Endothelial cell of umbilical vein (primary cell): Measurements from ENCODE around the gene MCFD2. TPM values are rescaled to one million over a fixed set of nuclear protein-coding genes. Genes with fewer than 3 reads are reported as not detected.

ENCODE experiments used
- Bru-seq: library from RNA; stranded (reverse); fragments of 400-500 nt; gene quantifications from one replicate; lab custom pipeline; 2021; lab: Mats Ljungman, UMichigan
- BruChase-seq, 2 experiments: library from RNA; stranded (reverse); fragments of 400-500 nt; gene quantifications; one replicate each; lab custom pipeline; 2021; lab: Mats Ljungman, UMichigan
- BruUV-seq: library from RNA; stranded (reverse); fragments of 400-500 nt; replicated peaks from 2 replicates; lab custom pipeline; 2021; lab: Mats Ljungman, UMichigan
- CTCF ChIA-PET: fragments of 300-600, 350-600 bp; sonication (Branson Sonifier 250); formaldehyde crosslinking; loops from one replicate; lab custom pipeline; 2021; ENCODE audit warnings: antibody characterized with exemption, inconsistent platforms; lab: Charles Lee
- POLR2A ChIA-PET: fragments of 300-600, 350-600 bp; sonication (Branson Sonifier 250); formaldehyde crosslinking; loops from one replicate; lab custom pipeline; 2021; ENCODE audit warnings: antibody characterized with exemption, inconsistent platforms; lab: Charles Lee
- DNase-seq: peaks from one replicate; pipeline ENCODE4 v3.0.0-alpha.2; 2011; ENCODE audit warnings: low read depth, low spot score
- FAIRE-seq: peaks from 2 replicates; lab custom pipeline; 2011; peaks lifted over from hg19 to GRCh38; lab: Jason Lieb, UNC
- H2AFZ ChIP-seq: 2 replicates; pipeline ENCODE4 v1.6.0; 2012; ENCODE audit warnings: low read depth, low read length, control low read depth, inconsistent platforms
- H3K27ac ChIP-seq: 2 replicates; pipeline ENCODE4 v1.5.1; 2011; ENCODE audit warnings: low read depth, mild to moderate bottlenecking, control low read depth, low read length, moderate library complexity; ENCODE audit not compliant: insufficient read depth
- H3K27me3 ChIP-seq, 2 experiments: 2 replicates each; pipeline versions ENCODE4 v1.6.0 to v1.6.1; 2011; ENCODE audit warnings: low read length in 2 of 2, mixed read lengths in 1 of 2; ENCODE audit not compliant: control insufficient read depth in 2 of 2, insufficient read depth in 2 of 2
- H3K36me3 ChIP-seq, 2 experiments: 2 replicates in 1 of 2; 3 replicates in 1 of 2; pipeline ENCODE4 v1.5.1; 2011; ENCODE audit warnings: low read length in 2 of 2, mild to moderate bottlenecking in 1 of 2, moderate library complexity in 1 of 2; ENCODE audit not compliant: control insufficient read depth in 2 of 2, insufficient read depth in 2 of 2; ENCODE audit errors: extremely low read depth in 1 of 2
- H3K4me1 ChIP-seq: 3 replicates; pipeline ENCODE4 v1.5.1; 2011; ENCODE audit warnings: mild to moderate bottlenecking, low read length; ENCODE audit not compliant: control insufficient read depth, insufficient read depth; ENCODE audit errors: extremely low read depth
- H3K4me2 ChIP-seq: 2 replicates; pipeline ENCODE4 v1.6.1; 2011; ENCODE audit warnings: low read length, control low read depth, mixed read lengths; ENCODE audit not compliant: insufficient read depth
- H3K4me3 ChIP-seq, 3 experiments: fragments of 200-600 bp in 1 of 3; sonication (generic), shearing (Covaris generic) in 1 of 3; replicated peaks in 1 of 3; 2 replicates each; pipeline ENCODE4 v1.5.1; 2011 to 2016; ENCODE audit warnings: control low read depth in 3 of 3, low read length in 3 of 3, mild to moderate bottlenecking in 2 of 3, inconsistent platforms in 1 of 3, low read depth in 1 of 3, moderate library complexity in 1 of 3; ENCODE audit not compliant: insufficient read depth in 1 of 3
- H3K79me2 ChIP-seq: 2 replicates; pipeline ENCODE4 v1.6.0; 2012; ENCODE audit warnings: low read length, inconsistent platforms; ENCODE audit not compliant: control insufficient read depth, insufficient read depth
- H3K9ac ChIP-seq: replicated peaks from 2 replicates; pipeline ENCODE3; 2011; ENCODE audit warnings: low read length, control low read depth; ENCODE audit not compliant: insufficient read depth; ENCODE audit errors: extremely low read depth
- H3K9me1 ChIP-seq: replicated peaks from 3 replicates; pipeline ENCODE4 v1.6.0; 2011; ENCODE audit warnings: mild to moderate bottlenecking, low read length; ENCODE audit not compliant: control insufficient read depth, insufficient read depth; ENCODE audit errors: extremely low read depth
- H3K9me3 ChIP-seq: replicated peaks from 2 replicates; pipeline ENCODE4 v1.5.1; 2012; ENCODE audit warnings: low read length, inconsistent platforms; ENCODE audit not compliant: control insufficient read depth, insufficient read depth
- H4K20me1 ChIP-seq: replicated peaks from 2 replicates; pipeline ENCODE3; 2011; ENCODE audit warnings: mild to moderate bottlenecking, low read length; ENCODE audit not compliant: control insufficient read depth, insufficient read depth; ENCODE audit errors: extremely low read depth
- CTCF ChIP-seq, 2 donors: IDR thresholded peaks; 1 replicate in 1 of 2; 2 replicates in 1 of 2; pipeline ENCODE4 v1.5.1; 2011; ENCODE audit warnings: low read length in 2 of 2, mild to moderate bottlenecking in 2 of 2, moderate library complexity in 2 of 2, control low read depth in 1 of 2, inconsistent platforms in 1 of 2, low read depth in 1 of 2; ENCODE audit not compliant: insufficient read depth in 1 of 2; ENCODE audit errors: extremely low read depth in 1 of 2
- FOS ChIP-seq: IDR thresholded peaks from 2 replicates; pipeline ENCODE4 v1.6.1; 2011; ENCODE audit warnings: mild to moderate bottlenecking, low read length, moderate library complexity, borderline replicate concordance; ENCODE audit not compliant: insufficient read depth
- GATA2 ChIP-seq: IDR thresholded peaks from 2 replicates; pipeline ENCODE4 v1.7.0; 2011; ENCODE audit warnings: low read depth, mild to moderate bottlenecking, moderate library complexity, mixed read lengths, low read length; ENCODE audit not compliant: insufficient read length, insufficient read depth
- JUN ChIP-seq: IDR thresholded peaks from 2 replicates; pipeline ENCODE4 v1.6.1; 2011; ENCODE audit warnings: borderline replicate concordance, low read depth; ENCODE audit not compliant: insufficient read length, insufficient read depth
- MAX ChIP-seq: IDR thresholded peaks from 2 replicates; pipeline ENCODE4 v1.6.1; 2011; ENCODE audit not compliant: insufficient read depth, insufficient read length
- POLR2A ChIP-seq: IDR thresholded peaks from 2 replicates; pipeline ENCODE4 v1.6.1; 2012; ENCODE audit warnings: low read depth, mild to moderate bottlenecking, control low read depth, low read length
- POLR2AphosphoS5 ChIP-seq: IDR thresholded peaks from 2 replicates; pipeline ENCODE4 v1.6.1; 2012; ENCODE audit warnings: low read depth, mild to moderate bottlenecking, control low read depth, low read length, moderate library complexity; ENCODE audit not compliant: insufficient read depth
- dilution Hi-C: fragments of 300-500 bp; cut with MboI; formaldehyde crosslinking; loops from one replicate; pipeline ENCODE4 v1.15.0; 2019; ENCODE audit warnings: low sequenced_read_pairs; ENCODE audit not compliant: extremely low pct_ligation_motif_present
- intact Hi-C: fragments of 100-400 bp; cut with micrococcal nuclease; formaldehyde crosslinking; loops from one replicate; pipeline ENCODE4 v1.10.0; 2022
- long read RNA-seq: library from polyadenylated mRNA; stranded (forward); transcript quantifications from one replicate; pipeline ENCODE4 v2.0.0, GENCODE V29; 2021
- polyA minus RNA-seq, 3 experiments: library from RNA; depleted of rRNA, polyadenylated mRNA; stranded (reverse); fragments of >200 nt; gene quantifications; 1 replicate in 1 of 3; 2 replicates in 2 of 3; pipeline ENCODE4 v1.2.3, GENCODE V29; 2011
- polyA plus RNA-seq, 4 experiments: library from polyadenylated mRNA; depleted of rRNA in 3 of 4; stranded (reverse) in 3 of 4; unstranded in 1 of 4; fragments of >200 nt; gene quantifications; 2 replicates each; pipeline versions ENCODE4 v1.2.1 to v1.2.3, GENCODE V29; 2011 to 2012; ENCODE audit warnings: missing spikeins in 1 of 4
- total RNA-seq: library from RNA; stranded (reverse); gene quantifications from 2 replicates; pipeline ENCODE4 v1.2.3, GENCODE V29; 2021

MCFD2 gene
- total RNA-seq, result 138 and 141 TPM in 2 replicates
- polyA plus RNA-seq, result 70.7 and 74.8 TPM in 2 replicates
- 80.5 and 82.9 TPM in 2 replicates for polyA plus RNA-seq (2011; cell fraction: cytosol; rRNA removed)
- 41.9 and 57.1 TPM in 2 replicates for polyA plus RNA-seq (2011; cell fraction: nucleus; rRNA removed)
- polyA plus RNA-seq (2012), result 127 and 230 TPM in 2 replicates
- polyA minus RNA-seq, result 116 and 130 TPM in 2 replicates
- 46.8 TPM for polyA minus RNA-seq (2011; cell fraction: cytosol; rRNA and poly(A)+ RNA removed)
- polyA minus RNA-seq (2011; cell fraction: nucleus; rRNA and poly(A)+ RNA removed), result 43.1 and 55.2 TPM in 2 replicates
- percentile 71 among the genes with signal in this experiment for Bru-seq, nascent RNA
- BruChase-seq, experiment 1, labeled RNA remaining after a 6-hour chase, result percentile 96 among the genes with signal in this experiment
- BruChase-seq, experiment 2, labeled RNA remaining after a 2-hour chase, result percentile 89 among the genes with signal in this experiment
- long read RNA-seq, full-length matches to known transcripts, result 234 of 287 reads
- long read RNA-seq, partial matches to known transcripts, result 9 of 287 reads
- long read RNA-seq, other reads (novel, unspliced or antisense), result 44 of 287 reads

DNA sequence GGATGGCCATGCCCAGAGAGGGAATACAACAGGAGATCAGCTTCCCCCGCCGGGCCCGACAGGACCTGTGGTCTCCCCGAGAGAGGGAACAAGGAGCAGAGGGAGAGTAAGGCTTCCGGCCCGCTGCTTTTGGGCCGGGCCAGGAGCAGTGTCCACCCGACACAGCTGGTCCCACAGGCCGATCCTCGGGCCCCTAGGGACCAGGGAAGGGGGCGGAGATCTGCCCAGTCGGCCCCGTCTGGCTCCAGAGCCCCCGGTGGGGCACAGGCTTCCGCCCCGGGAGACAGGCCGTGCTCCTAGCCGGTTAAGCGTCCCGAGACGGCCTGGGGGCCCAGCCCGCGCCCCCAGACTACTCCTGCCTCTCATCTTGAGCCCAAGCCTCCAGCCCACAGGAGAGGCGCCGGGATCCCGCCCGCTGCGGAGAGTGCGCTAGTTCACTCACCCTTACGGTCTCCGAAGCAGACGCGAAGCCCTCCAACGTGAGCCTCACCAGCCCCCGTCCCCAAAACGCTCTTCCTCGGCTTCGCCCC lies at the start of gene MCFD2:
Gene MCFD2 (minus strand): TSS at position 526 of the 530 bp plus-strand sequence. CDS start 6,635 bp downstream, outside the sequence.
- intact Hi-C loops, result no loop called here
- Histone ChIP-seq H3K9me1 (no peaks in the 10 kb centered on the region), H3K4me2 (peak within 1 kb of the TSS; percentile 90), H3K4me1 (peaks cover 27% of the 10 kb centered on the region), H3K27me3 (no peaks in the 10 kb centered on the region), H3K36me3 (no peaks in the 10 kb centered on the region), H3K79me2 (peaks cover 45% of the 10 kb centered on the region), H3K4me3 (peak within 1 kb of the TSS; percentile 67 to 83 (median 68)), H3K27ac (peak within 1 kb of the TSS; percentile 83), H2AFZ (peak within 1 kb of the TSS; percentile 52), H3K9ac (peak within 1 kb of the TSS; percentile 95), H4K20me1 (no peaks in the 10 kb centered on the region), H3K9me3 (no peaks in the 10 kb centered on the region)
- POLR2A ChIA-PET, result no interaction called here
- dilution Hi-C loops, result no loop called here
- TF ChIP-seq JUN (no peak), FOS (no peak), CTCF (IDR thresholded peaks at IDR 0.05; ENCODE audit: extremely low read depth in 1 of 2, insufficient read depth in 1 of 2, low read depth in 1 of 2, low read length in 2 of 2) (no peak), MAX (no peak), GATA2 (no peak), POLR2AphosphoS5 (no peak), POLR2A (peak; percentile 48)
- FAIRE-seq (no peak), DNase-seq (no peak)
- CTCF ChIA-PET, result interaction anchor here (0.9 to 2.5 kb wide), 3 partner anchors 40 to 408 kb away, joined by 3 to 16 read pairs (median 3); no protein-coding TSS in a partner anchor
- no TSS peak for BruUV-seq
